ENCODE data around the gene CDRT15.

DNA sequence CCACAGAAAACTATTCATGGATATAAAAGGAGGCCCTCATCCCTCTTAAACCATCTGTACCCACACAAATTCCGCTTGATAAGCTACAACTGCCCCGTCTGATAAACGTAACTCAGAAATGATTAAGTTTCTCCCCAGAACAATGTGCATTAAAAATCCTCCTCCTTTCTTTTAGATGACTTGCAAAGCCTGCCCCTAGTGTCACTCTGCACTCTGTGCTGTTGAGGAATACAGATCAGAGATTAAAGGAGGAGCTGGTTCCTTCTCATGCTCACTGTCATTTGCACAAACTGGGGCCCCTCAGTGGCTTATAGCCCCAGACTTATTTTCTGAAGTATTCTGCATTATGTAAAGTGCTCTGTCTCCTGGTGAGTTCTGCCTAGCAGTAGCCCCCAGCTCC is 33.3 kb downstream of the CDRT15 start:
- TF ChIP-seq CTCF (IDR thresholded peaks at IDR 0.05) (peak in 6 of 12 donors; percentile 2 to 29 (median 21)), POLR2A (IDR thresholded peaks at IDR 0.05) (no peak)

All from heart left ventricle (tissue), 13 donors.